ENCODE results near the gene FBXW7.

The FBXW7 gene

DNA sequence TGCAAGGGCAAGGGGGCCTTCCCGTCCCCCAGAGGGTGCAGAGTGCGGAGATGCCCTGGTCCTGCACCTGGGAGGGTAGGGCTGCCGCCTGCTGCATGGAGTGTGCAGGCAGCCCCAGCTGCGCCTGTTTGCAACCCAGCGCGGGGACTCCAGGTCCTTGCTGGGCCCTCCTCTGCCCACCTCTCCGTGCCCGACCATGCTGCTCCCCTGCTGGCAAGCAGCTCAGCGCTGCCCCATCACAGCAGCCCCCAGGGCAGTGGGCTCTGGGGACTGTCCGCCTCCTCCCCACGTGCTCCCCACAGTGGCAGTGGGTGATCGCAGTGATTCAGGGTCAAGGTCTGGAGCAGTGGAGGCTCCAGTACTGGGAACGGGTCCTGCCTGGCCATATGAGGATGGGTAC is 5.0 kb upstream of the FBXW7 start:
- no peak for TF ChIP-seq MYC (IDR thresholded peaks at IDR 0.05; ENCODE audit: low read depth, low read length)
- TF ChIP-seq, protein P1, sequence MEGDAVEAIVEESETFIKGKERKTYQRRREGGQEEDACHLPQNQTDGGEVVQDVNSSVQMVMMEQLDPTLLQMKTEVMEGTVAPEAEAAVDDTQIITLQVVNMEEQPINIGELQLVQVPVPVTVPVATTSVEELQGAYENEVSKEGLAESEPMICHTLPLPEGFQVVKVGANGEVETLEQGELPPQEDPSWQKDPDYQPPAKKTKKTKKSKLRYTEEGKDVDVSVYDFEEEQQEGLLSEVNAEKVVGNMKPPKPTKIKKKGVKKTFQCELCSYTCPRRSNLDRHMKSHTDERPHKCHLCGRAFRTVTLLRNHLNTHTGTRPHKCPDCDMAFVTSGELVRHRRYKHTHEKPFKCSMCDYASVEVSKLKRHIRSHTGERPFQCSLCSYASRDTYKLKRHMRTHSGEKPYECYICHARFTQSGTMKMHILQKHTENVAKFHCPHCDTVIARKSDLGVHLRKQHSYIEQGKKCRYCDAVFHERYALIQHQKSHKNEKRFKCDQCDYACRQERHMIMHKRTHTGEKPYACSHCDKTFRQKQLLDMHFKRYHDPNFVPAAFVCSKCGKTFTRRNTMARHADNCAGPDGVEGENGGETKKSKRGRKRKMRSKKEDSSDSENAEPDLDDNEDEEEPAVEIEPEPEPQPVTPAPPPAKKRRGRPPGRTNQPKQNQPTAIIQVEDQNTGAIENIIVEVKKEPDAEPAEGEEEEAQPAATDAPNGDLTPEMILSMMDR (IDR thresholded peaks at IDR 0.05; ENCODE audit: low read depth, low read length), result no peak
- TF ChIP-seq POLR2A (IDR thresholded peaks at IDR 0.05; ENCODE audit: extremely low read depth, insufficient read length), result no peak
- TF ChIP-seq, protein P2, sequence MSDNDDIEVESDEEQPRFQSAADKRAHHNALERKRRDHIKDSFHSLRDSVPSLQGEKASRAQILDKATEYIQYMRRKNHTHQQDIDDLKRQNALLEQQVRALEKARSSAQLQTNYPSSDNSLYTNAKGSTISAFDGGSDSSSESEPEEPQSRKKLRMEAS (IDR thresholded peaks at IDR 0.05; ENCODE audit: low read depth, low read length), result no peak
- H3K4me3 ChIP-seq (ENCODE audit: low read depth, low read length), result no peak overlapping the region
- DNase-seq (ENCODE audit: low read depth), result no peak

DNA sequence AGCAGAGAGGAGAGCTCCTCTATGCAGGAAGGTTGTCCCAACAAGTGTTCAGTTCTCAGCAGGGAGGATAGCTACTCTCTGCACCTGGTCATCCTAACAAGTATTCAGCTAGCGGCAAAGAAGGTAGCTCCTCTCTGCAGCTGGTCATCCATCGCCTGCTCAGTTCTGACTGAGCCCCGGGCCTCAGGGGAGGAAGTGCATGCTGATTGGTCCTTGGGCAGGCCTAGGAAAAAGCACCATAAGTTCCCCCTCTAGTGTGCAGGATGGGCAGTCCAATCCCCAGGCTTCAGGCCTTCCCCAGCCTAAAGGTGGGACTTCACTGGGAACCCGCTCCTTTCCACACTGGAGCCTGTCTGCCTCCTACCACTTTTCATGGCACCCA is 4.4 kb upstream of the FBXW7 start:
- H3K4me3 ChIP-seq (ENCODE audit: low read depth, low read length), result no peak overlapping the region
- TF ChIP-seq MYC (IDR thresholded peaks at IDR 0.05; ENCODE audit: low read depth, low read length) (no peak), POLR2A (IDR thresholded peaks at IDR 0.05; ENCODE audit: extremely low read depth, insufficient read length) (no peak)
- TF ChIP-seq, protein P1 (IDR thresholded peaks at IDR 0.05; ENCODE audit: low read depth, low read length), result no peak
- TF ChIP-seq, protein P2 (IDR thresholded peaks at IDR 0.05; ENCODE audit: low read depth, low read length), result no peak
- DNase-seq (ENCODE audit: low read depth), result no peak

DNA sequence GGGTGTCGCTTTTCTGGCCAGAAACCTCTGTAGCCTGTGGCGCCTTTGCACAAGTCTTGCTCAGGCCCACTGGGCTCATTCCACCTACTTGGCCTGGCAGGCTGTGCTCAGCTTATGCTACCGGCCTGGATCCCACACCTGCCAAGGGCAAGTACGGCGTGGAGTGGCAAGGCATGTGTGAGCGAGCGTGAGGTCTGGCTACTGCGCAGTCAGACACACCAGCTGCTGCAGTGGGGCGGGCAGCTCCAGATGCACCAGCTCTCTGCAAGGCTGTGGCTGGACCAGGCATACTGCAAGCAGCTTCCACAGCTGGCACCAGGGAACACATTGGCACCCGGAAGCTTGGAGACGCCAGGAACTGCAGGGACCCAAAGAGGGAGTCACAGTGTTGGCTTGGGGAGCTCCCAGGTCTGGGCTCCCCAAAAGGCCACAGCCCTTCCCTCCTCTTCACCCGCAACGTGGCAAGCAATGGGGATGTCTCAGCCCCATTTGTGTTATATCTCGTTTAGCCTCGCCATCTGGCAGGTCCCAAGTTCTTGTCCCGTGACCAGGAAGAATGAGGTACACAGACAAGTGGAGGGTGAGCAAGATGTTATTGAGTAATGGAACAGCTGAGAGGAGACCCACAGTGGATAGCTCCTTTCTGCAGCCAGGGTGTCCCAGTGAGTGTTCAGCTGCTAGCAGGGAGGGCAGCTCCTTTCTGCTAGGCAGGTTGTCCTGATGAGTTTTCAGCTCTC is 3.8 kb upstream of the FBXW7 start:
- H3K4me3 ChIP-seq (ENCODE audit: low read depth, low read length), result no peak overlapping the region
- peak; percentile 20 for DNase-seq (ENCODE audit: low read depth)
- TF ChIP-seq MYC (IDR thresholded peaks at IDR 0.05; ENCODE audit: low read depth, low read length) (no peak), POLR2A (IDR thresholded peaks at IDR 0.05; ENCODE audit: extremely low read depth, insufficient read length) (no peak)
- TF ChIP-seq, protein P2 (IDR thresholded peaks at IDR 0.05; ENCODE audit: low read depth, low read length), result no peak
- TF ChIP-seq, protein P1 (IDR thresholded peaks at IDR 0.05; ENCODE audit: low read depth, low read length), result no peak

- no peak for TF ChIP-seq POLR2A (IDR thresholded peaks at IDR 0.05; ENCODE audit: extremely low read depth, insufficient read length)
- TF ChIP-seq, protein P2 (IDR thresholded peaks at IDR 0.05; ENCODE audit: low read depth, low read length), result no peak
- no peak for TF ChIP-seq MYC (IDR thresholded peaks at IDR 0.05; ENCODE audit: low read depth, low read length)
- TF ChIP-seq, protein P1 (IDR thresholded peaks at IDR 0.05; ENCODE audit: low read depth, low read length), result no peak
- DNase-seq (ENCODE audit: low read depth), result no peak
- H3K4me3 ChIP-seq (ENCODE audit: low read depth, low read length), result peak overlapping the region; percentile 77
Observed at GRCh38 chr4:152537881-152538280, 2.0 kb upstream of the FBXW7 start.

DNA sequence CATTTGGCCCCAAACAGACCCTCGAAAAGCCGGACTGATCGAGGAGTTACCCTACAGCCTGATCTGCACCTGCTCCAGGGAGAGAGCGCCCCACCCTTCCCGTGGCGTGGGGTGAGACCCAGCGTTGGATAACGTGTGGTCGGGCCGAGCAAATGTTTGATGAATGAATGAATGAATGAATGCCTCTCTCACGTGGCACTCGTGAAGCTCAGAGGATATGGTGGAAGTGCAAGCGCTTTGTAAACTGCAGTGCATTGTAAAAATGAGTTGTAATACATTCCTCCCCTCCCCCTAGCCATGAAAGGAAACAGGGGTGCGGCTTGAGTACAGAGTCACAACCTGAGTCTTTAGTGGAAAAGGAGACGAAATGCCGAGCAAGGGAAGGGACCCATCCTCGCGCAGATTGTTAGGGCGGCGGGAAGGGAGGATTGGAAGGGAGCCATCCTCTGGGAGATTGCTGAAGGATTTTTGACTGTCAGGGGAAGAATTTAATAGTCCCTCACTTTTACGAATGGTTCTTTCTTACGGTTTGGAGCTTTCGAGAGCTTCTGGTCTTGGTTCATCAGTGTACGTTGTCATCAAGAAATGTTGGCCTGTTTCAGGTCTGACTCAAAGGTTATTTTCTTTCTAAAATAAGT is 772 bp upstream of the FBXW7 start:
- TF ChIP-seq MYC (IDR thresholded peaks at IDR 0.05; ENCODE audit: low read depth, low read length), result 0 out of 2 replicates have a peak, but pooled peaks have one; percentile 18
- TF ChIP-seq, protein P2 (IDR thresholded peaks at IDR 0.05; ENCODE audit: low read depth, low read length), result peak; percentile 67; the same call in 1 of the 2 replicates
- TF ChIP-seq, protein P1 (IDR thresholded peaks at IDR 0.05; ENCODE audit: low read depth, low read length), result no peak
- DNase-seq (ENCODE audit: low read depth), result peak; percentile 73
- peak overlapping the region; percentile 77 for H3K4me3 ChIP-seq (ENCODE audit: low read depth, low read length)

Data from NB4 (cell line).